Activated B cell treated with CpG ODN at 0.5 μM for 24 hours (primary cell): ENCODE data around the gene WBP2. TPM values are rescaled to one million over a fixed set of nuclear protein-coding genes. Genes with fewer than 3 reads are reported as not detected.
"Not testable (repeated sequence)": the region's sequence is repeated elsewhere in the genome, so short reads cannot be mapped to it uniquely, and the experiment has no call there.

Experiments
- ATAC-seq: fragments of 200-7000 bp; cut with Tn5 transposase; one replicate; pipeline ENCODE4 v1.10.0; 2021; ENCODE audit warnings: low read depth, mild to moderate bottlenecking, moderate library complexity
- CTCF ChIA-PET: fragments of 350-600 bp; sonication (Branson Sonifier 250); formaldehyde crosslinking; loops from one replicate; lab custom pipeline; 2021; ENCODE audit warnings: antibody characterized with exemption; lab: Charles Lee
- POLR2A ChIA-PET: fragments of 350-600 bp; sonication (Branson Sonifier 250); formaldehyde crosslinking; loops from one replicate; lab custom pipeline; 2021; ENCODE audit warnings: antibody characterized with exemption; lab: Charles Lee
- DNase-seq: peaks from one replicate; pipeline ENCODE4 v3.0.0; 2022
- H3K27ac Mint-ChIP-seq: one replicate; pipeline ENCODE4 v1.8.0; 2020; ENCODE audit warnings: mixed read lengths
- H3K27me3 Mint-ChIP-seq: one replicate; pipeline ENCODE4 v1.8.0; 2021; ENCODE audit warnings: mixed read lengths
- H3K36me3 Mint-ChIP-seq: one replicate; pipeline ENCODE4 v1.8.0; 2021; ENCODE audit warnings: low read depth, mixed read lengths
- H3K4me1 Mint-ChIP-seq: one replicate; pipeline ENCODE4 v1.8.0; 2021; ENCODE audit warnings: mixed read lengths
- H3K4me3 Mint-ChIP-seq: one replicate; pipeline ENCODE4 v1.8.0; 2020; ENCODE audit warnings: mild to moderate bottlenecking, mixed read lengths
- H3K9me3 Mint-ChIP-seq: one replicate; pipeline ENCODE4 v1.8.0; 2020; ENCODE audit warnings: mixed read lengths
- CTCF ChIP-seq: fragments of 200-600 bp; IDR thresholded peaks from one replicate; pipeline ENCODE4 v1.8.0; 2022; ENCODE audit warnings: antibody characterized with exemption, mild to moderate bottlenecking
- intact Hi-C: fragments of 100-400 bp; cut with micrococcal nuclease; formaldehyde crosslinking; loops from one replicate; pipeline ENCODE4 v1.15.1; 2024
- total RNA-seq: library from RNA; stranded (reverse); gene quantifications from 2 replicates; pipeline ENCODE4 v1.2.3, GENCODE V29; 2022

The WBP2 gene
- total RNA-seq, 1 donor from 2014 or later, result 66.0 TPM

- DNase-seq, result no peak
- ATAC-seq, result no peak
- ChIA-PET POLR2A (interaction anchor here (0.7 to 6.5 kb wide), 12 partner anchors 9 to 841 kb away, joined by 3 to 129 read pairs (median 22); partner anchors contain the start of genes ACOX1, MRPL38, MRPL58 and TEN1), CTCF (interaction anchor here (1.3 to 4.4 kb wide), 5 partner anchors 9 to 221 kb away, joined by 3 to 34 read pairs (median 9); partner anchors contain the start of genes SMIM5, TRIM47 and TRIM65)
- H3K4me3 Mint-ChIP-seq, result no peak overlapping the region
- no peaks in the 10 kb centered on the region for H3K27me3 Mint-ChIP-seq
- peaks cover 26% of the 10 kb centered on the region for H3K36me3 Mint-ChIP-seq
- intact Hi-C loops, result loop anchor here (2.0 kb wide), 2 partner anchors 87 to 125 kb away; partner anchors contain the start of genes ACOX1, FBF1 and TEN1
- TF ChIP-seq CTCF, result no peak
- no peak overlapping the region for H3K27ac Mint-ChIP-seq
- no peaks in the 10 kb centered on the region for H3K9me3 Mint-ChIP-seq
- H3K4me1 Mint-ChIP-seq, result peaks cover 44% of the 10 kb centered on the region
These were observed 910 bp downstream of the WBP2 start for GRCh38 chr17:75854101-75854748.

GRCh38 chr17:75853433-75853832 is 1.7 kb downstream of the WBP2 start:
- intact Hi-C loops, result no loop called here
- H3K9me3 Mint-ChIP-seq, result no peaks in the 10 kb centered on the region
- H3K27me3 Mint-ChIP-seq, result no peaks in the 10 kb centered on the region
- no peak for TF ChIP-seq CTCF
- ChIA-PET POLR2A (interaction anchor here (0.7 to 3.7 kb wide), 6 partner anchors 8 to 76 kb away, joined by 3 to 101 read pairs (median 46); partner anchors contain the start of genes UNC13D and UNK), CTCF (interaction anchor here (2.1 to 4.4 kb wide), 2 partner anchors 8 to 24 kb away, joined by 11 to 34 read pairs; partner anchors contain the start of gene TRIM47)
- H3K27ac Mint-ChIP-seq, result peak overlapping the region; percentile 20
- peaks cover 33% of the 10 kb centered on the region for H3K36me3 Mint-ChIP-seq
- H3K4me1 Mint-ChIP-seq, result peaks cover 39% of the 10 kb centered on the region
- DNase-seq (no peak), ATAC-seq (no peak)
- H3K4me3 Mint-ChIP-seq, result no peak overlapping the region

- H3K9me3 Mint-ChIP-seq, H3K27me3 Mint-ChIP-seq, intact Hi-C loops, POLR2A ChIA-PET, ATAC-seq, CTCF ChIA-PET, H3K27ac Mint-ChIP-seq, H3K4me3 Mint-ChIP-seq, DNase-seq: not testable (repeated sequence)
- peaks cover 51% of the 10 kb centered on the region for H3K36me3 Mint-ChIP-seq
- peaks cover 31% of the 10 kb centered on the region for H3K4me1 Mint-ChIP-seq
These were observed 3.5 kb downstream of the WBP2 start for GRCh38 chr17:75851693-75851991.

- H3K36me3 Mint-ChIP-seq, result peaks cover 55% of the 10 kb centered on the region
- TF ChIP-seq CTCF, result no peak
- peaks cover 27% of the 10 kb centered on the region for H3K4me1 Mint-ChIP-seq
- ChIA-PET POLR2A (no interaction called here), CTCF (no interaction called here)
- intact Hi-C loops, result no loop called here
- H3K4me3 Mint-ChIP-seq, result no peak overlapping the region
- no peak for ATAC-seq
- no peak overlapping the region for H3K27ac Mint-ChIP-seq
- H3K9me3 Mint-ChIP-seq, result no peaks in the 10 kb centered on the region
- DNase-seq, result no peak
- H3K27me3 Mint-ChIP-seq, result no peaks in the 10 kb centered on the region
These were observed 4.0 kb downstream of the WBP2 start for GRCh38 chr17:75850928-75851692.

GRCh38 chr17:75849724-75850123 is 5.4 kb downstream of the WBP2 start:
- TF ChIP-seq CTCF, result no peak
- H3K4me1 Mint-ChIP-seq, result peaks cover 40% of the 10 kb centered on the region
- no peak for DNase-seq
- CTCF ChIA-PET, result interaction anchor here (2.0 kb wide), 1 partner anchor 96 kb away, joined by 7 read pairs; no protein-coding TSS in a partner anchor
- no peak overlapping the region for H3K27ac Mint-ChIP-seq
- peaks cover 64% of the 10 kb centered on the region for H3K36me3 Mint-ChIP-seq
- POLR2A ChIA-PET, result interaction anchor here (0.5 to 1.3 kb wide), 2 partner anchors 28 to 213 kb away, joined by 3 read pairs; partner anchors contain the start of gene TRIM47
- intact Hi-C loops, result loop anchor here (5.0 kb wide), 1 partner anchor 182 kb away; the partner anchor contains the start of genes RECQL5 and SAP30BP
- H3K9me3 Mint-ChIP-seq, result no peaks in the 10 kb centered on the region
- no peaks in the 10 kb centered on the region for H3K27me3 Mint-ChIP-seq
- no peak for ATAC-seq
- H3K4me3 Mint-ChIP-seq, result no peak overlapping the region
